Fibroblast of peridontal ligament (primary cell): Measurements from ENCODE around the gene AP2M1.

Source experiments
- DNase-seq: peaks from one replicate; pipeline ENCODE4 v3.0.0-alpha.2; 2010; ENCODE audit errors: extremely low read depth

Gene AP2M1

GRCh38 chr3:184174646-184175492 is at the start of gene AP2M1:
TSS of gene AP2M1 (plus strand) at chr3:184174855. CDS start at chr3:184176994, 2,139 bp downstream.
- peak; percentile 99 for DNase-seq

GRCh38 chr3:184126006-184126405 is 48.6 kb upstream of the AP2M1 start:
- no peak for DNase-seq

GRCh38 chr3:184129012-184129411 is 45.6 kb upstream of the AP2M1 start:
- peak; percentile 47 for DNase-seq

DNA sequence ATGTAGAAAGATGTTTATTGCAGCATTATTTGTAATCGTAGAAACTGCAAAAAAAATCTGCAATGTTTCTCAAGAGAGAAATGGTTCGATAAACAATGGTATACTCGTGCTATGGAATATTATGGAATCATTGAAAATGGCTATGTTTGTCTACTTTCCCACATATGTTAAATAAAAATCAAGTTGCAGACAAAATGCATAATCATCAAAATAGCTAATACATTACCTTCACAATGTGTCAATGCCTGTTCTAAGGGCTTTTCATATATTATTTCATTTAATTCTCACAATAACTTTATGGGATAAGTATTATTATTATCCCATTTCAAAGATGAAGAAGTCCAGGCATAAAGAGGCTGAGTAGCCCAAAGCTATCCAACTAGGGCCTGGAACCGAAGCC is 41.7 kb upstream of the AP2M1 start:
- no peak for DNase-seq

- peak; percentile 75 for DNase-seq
These were observed 40.6 kb upstream of the AP2M1 start for GRCh38 chr3:184133840-184134745.

GRCh38 chr3:184134746-184135148 is 39.9 kb upstream of the AP2M1 start:
- no peak for DNase-seq

DNA sequence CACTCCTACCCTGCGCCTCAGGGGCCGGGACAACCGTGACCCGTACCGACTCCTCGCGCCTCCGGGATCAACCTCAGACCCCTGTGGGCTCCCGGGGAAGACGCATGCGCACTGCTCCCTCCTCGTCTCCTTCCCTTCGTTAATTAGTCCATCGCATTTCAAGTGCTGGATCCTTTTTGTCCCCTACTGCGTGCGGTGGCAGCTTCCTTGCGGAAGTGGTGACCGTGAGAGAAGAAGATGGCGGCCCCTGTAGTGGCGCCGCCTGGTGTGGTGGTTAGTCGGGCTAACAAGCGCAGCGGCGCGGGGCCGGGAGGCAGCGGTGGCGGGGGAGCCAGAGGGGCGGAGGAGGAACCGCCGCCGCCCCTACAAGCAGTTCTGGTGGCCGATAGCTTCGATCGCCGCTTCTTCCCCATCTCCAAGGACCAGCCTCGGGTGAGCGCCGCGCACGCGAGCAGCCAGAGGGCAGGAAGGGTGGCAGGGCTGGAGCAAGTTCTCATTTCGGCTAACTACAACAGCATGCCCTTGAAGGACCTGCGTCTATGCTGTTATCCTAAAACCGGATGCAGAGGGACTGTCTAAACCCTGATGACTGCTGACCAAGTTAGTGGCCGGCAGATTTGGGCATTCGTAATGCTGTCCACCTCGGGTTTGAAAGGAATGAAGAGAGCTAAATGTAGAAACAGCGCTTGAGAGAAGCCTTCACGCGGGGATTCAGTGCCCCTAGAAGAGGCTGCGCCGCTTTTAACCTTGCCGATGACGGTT is 39.3 kb upstream of the AP2M1 start, which contains the start of gene EIF2B5:
TSS of gene EIF2B5 (plus strand) at position 210 of the 762 bp plus-strand sequence. CDS start at position 238, 28 bp downstream.
- DNase-seq = peak; percentile 93

- no peak for DNase-seq
These were observed 38.8 kb upstream of the AP2M1 start for GRCh38 chr3:184135911-184136260.

DNA sequence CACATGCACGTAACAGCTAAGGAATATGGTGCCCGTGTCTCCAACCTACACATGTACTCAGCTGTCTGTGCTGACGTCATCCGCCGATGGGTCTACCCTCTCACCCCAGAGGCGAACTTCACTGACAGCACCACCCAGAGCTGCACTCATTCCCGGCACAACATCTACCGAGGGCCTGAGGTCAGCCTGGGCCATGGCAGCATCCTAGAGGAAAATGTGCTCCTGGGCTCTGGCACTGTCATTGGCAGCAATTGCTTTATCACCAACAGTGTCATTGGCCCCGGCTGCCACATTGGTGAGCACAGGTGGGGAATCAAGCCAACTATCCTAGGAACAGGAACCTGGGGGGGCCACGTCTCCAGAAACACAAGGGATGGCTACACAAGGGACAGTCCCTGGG is 34.2 kb upstream of the AP2M1 start:
- DNase-seq = no peak

GRCh38 chr3:184142199-184142598 is 32.5 kb upstream of the AP2M1 start:
- DNase-seq = no peak

DNA sequence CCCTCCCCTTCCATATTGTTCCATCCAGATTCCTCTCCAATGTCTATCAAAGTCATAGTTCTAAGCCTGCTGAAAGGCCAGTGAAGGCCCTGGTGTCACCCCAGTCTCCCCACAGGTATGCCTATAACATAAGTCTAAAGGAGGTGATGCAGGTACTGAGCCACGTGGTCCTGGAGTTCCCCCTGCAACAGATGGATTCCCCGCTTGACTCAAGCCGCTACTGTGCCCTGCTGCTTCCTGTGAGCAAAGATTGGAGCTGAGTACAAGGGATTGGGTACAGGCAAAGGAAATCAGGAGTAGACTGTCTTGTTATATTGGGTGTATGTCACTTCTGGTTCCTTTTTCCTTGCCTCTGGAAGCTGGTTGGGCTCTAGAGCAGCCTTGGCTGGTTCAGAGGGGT is 31.3 kb upstream of the AP2M1 start:
- DNase-seq = no peak

DNA sequence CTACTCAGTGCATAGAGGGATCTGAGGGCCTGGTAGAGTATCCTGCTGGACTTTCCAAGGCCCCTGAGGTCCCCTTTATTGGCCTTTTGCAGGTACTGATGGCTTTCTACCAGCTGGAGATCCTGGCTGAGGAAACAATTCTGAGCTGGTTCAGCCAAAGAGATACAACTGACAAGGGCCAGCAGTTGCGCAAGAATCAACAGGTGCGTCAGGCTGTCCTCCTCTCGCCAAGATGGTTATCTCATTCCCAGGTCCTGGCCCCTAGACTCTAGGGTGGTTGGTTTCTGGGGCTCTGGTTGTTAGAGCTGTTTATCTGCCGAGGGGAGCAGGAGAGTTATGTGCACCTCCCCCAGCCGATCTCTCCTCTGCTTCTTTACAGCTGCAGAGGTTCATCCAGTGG is 30.1 kb upstream of the AP2M1 start:
- no peak for DNase-seq

DNA sequence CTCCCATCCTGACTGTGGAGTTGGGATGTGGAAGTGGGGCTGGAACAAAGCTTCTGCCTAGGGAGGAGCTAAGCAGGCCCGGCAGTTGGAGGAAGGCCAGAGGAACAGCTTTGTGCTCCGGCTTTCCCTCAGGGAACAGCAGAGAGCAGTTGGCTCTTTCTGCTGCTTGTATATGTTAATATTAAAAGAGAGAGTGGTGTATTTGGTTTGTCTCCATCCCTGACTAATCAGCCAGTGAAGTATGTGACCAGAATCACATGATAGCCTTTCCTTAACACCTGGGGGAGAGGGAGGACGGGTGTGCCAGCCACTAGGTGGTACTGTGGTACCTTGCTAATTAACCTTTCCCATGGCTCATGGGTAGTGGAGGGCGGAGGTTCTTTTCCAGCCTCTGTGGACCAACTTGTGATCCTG is 29.5 kb upstream of the AP2M1 start:
- peak; percentile 74 for DNase-seq

GRCh38 chr3:184145751-184146270 is 28.8 kb upstream of the AP2M1 start:
- no peak for DNase-seq

GRCh38 chr3:184148076-184148475 is 26.6 kb upstream of the AP2M1 start:
- no peak for DNase-seq

DNA sequence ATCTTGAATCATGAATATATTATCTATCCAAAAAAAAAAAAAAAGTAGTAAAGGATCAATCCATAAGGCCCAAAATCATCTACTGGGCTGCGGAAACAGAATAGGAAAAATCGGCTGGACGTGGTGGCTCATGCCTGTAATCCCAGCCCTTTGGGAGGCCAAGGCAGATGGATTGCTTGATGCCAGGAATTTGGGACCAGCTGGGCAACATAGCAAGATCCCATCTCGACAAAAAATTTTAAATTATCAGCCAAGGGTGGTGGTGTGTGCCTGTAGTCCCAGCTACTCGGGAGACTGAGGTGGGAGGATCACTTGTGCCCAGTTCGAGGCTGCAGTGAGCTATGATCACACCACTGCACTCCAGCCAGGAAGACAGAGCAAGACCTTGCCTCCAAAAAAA is 25.5 kb upstream of the AP2M1 start:
- DNase-seq = no peak

GRCh38 chr3:184149770-184150169 is 24.9 kb upstream of the AP2M1 start:
- DNase-seq = peak; percentile 55

- DNase-seq = peak; percentile 46
These were observed 19.6 kb upstream of the AP2M1 start, which contains the start of gene DVL3 for GRCh38 chr3:184154885-184155643. TSS of gene DVL3 (plus strand) at chr3:184155377. CDS start at chr3:184155636, 259 bp downstream.

GRCh38 chr3:184155644-184156521 is 18.8 kb upstream of the AP2M1 start:
- DNase-seq = no peak

- peak; percentile 70 for DNase-seq
These were observed 18.1 kb upstream of the AP2M1 start for GRCh38 chr3:184156522-184156955.
